Neural progenitor cell (in vitro differentiated cells): Measurements from ENCODE around the gene ABCC9.

ENCODE experiments used
- EZH2 ChIP-seq: fragments of 200-600 bp; sonication (generic); IDR thresholded peaks from 2 replicates; pipeline ENCODE4 v1.6.1; 2017; ENCODE audit warnings: antibody characterized with exemption, mild to moderate bottlenecking, moderate library complexity
- TF ChIP-seq, protein P1 (sequence below): fragments of 200-600 bp; sonication (generic); IDR thresholded peaks from 2 replicates; pipeline ENCODE4 v1.5.1; 2017; ENCODE audit warnings: antibody characterized with exemption, mild to moderate bottlenecking

DNA sequence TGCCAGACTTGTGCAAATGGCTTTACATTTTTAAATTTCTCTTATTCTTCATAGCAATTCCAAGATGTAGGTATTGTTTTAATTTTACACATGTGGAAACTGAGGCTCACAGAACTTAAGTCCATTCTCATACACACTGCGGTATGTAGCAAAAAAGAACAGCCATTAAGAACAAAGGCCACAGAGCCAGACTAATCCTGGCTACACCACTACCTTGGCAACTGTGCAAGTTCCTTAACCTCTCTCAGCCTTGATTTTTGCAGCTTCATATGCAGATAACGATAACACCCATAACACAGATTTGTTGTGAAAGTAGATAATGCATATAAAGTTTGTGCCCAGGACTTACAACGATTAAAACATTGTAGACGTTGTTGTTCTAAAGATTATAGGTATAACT is 81.1 kb downstream of the ABCC9 start:
- TF ChIP-seq, protein P1, sequence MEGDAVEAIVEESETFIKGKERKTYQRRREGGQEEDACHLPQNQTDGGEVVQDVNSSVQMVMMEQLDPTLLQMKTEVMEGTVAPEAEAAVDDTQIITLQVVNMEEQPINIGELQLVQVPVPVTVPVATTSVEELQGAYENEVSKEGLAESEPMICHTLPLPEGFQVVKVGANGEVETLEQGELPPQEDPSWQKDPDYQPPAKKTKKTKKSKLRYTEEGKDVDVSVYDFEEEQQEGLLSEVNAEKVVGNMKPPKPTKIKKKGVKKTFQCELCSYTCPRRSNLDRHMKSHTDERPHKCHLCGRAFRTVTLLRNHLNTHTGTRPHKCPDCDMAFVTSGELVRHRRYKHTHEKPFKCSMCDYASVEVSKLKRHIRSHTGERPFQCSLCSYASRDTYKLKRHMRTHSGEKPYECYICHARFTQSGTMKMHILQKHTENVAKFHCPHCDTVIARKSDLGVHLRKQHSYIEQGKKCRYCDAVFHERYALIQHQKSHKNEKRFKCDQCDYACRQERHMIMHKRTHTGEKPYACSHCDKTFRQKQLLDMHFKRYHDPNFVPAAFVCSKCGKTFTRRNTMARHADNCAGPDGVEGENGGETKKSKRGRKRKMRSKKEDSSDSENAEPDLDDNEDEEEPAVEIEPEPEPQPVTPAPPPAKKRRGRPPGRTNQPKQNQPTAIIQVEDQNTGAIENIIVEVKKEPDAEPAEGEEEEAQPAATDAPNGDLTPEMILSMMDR = no peak
- no peak for TF ChIP-seq EZH2
